Measurements from ENCODE around the gene SNRPE. TPM values are rescaled to one million over a fixed set of nuclear protein-coding genes. Genes with fewer than 3 reads are reported as not detected.

Gene SNRPE
- total RNA-seq, 1 experiment from 2014 or later = 288 TPM

- Histone ChIP-seq H4K20me1 (ENCODE audit: insufficient read depth) (no peaks in the 10 kb centered on the region), H3K4me2 (ENCODE audit: low read length) (no peak overlapping the region), H3K27ac (ENCODE audit: low read depth, low read length) (no peak overlapping the region), H3K4me3 (replicated peaks in 1 of 2; ENCODE audit: low read depth in 1 of 2, low read length in 2 of 2) (no peak overlapping the region), H3K9me2 (ENCODE audit: insufficient read depth) (no peaks in the 10 kb centered on the region), H3K4me1 (ENCODE audit: control insufficient read depth in 1 of 2, insufficient read depth in 2 of 2, low read length in 2 of 2) (no peaks in the 10 kb centered on the region), H2AFZ (ENCODE audit: low read depth, low read length, poor library complexity, severe bottlenecking) (no peak overlapping the region), H3K36me3 (ENCODE audit: control insufficient read depth in 1 of 2, insufficient read depth in 2 of 2, low read length in 2 of 2) (peaks cover 26 to 44% of the 10 kb centered on the region in 2 experiments), H3K27me3 (ENCODE audit: insufficient read depth, low read length) (no peaks in the 10 kb centered on the region), H3K9me3 (ENCODE audit: control insufficient read depth in 1 of 2, insufficient read depth in 1 of 2, low read depth in 1 of 2, low read length in 2 of 2) (no peaks in the 10 kb centered on the region), H3K79me2 (ENCODE audit: insufficient read depth, low read length) (peaks cover 18% of the 10 kb centered on the region), H3K9ac (ENCODE audit: low read length) (no peak overlapping the region)
- RAD21 ChIA-PET (ENCODE audit: low non-redundant PET in 1 of 2, low total read pairs in 2 of 2, uncharacterized antibody in 2 of 2, unreplicated experiment in 2 of 2) = interaction anchor here (1.0 to 1.9 kb wide), 7 partner anchors 209 to 260 kb away, joined by 4 to 14 read pairs (median 7); no protein-coding TSS in a partner anchor
- no TSS peak for BruUV-seq (replicated peaks)
- intact Hi-C loops (cut with micrococcal nuclease) = loop anchor here (1.0 to 5.0 kb wide), 2 partner anchors 201 to 256 kb away; partner anchors contain the start of gene SOX13
- peak; percentile 62 for DNase-seq (ENCODE audit: low read depth, low spot score)
- POLR2A ChIA-PET = interaction anchor here (0.6 to 2.4 kb wide), 5 partner anchors 52 to 279 kb away, joined by 3 to 14 read pairs (median 3); no protein-coding TSS in a partner anchor
- peak; percentile 86 for ATAC-seq
- peak; percentile 26 for TF ChIP-seq ZBTB33 (IDR thresholded peaks at IDR 0.05; ENCODE audit: extremely low read depth, insufficient replicate concordance, low read length)
- peak; percentile 99 for TF ChIP-seq RAD21 (IDR thresholded peaks at IDR 0.05; ENCODE audit: low read depth)
- no peak for TF ChIP-seq CEBPB (IDR thresholded peaks at IDR 0.05; ENCODE audit: low read depth)
- no peak for TF ChIP-seq SRF (IDR thresholded peaks at IDR 0.05; ENCODE audit: low read depth)
- TF ChIP-seq SIN3A (IDR thresholded peaks at IDR 0.05; ENCODE audit: low read depth) = no peak
- TF ChIP-seq, protein P1, sequence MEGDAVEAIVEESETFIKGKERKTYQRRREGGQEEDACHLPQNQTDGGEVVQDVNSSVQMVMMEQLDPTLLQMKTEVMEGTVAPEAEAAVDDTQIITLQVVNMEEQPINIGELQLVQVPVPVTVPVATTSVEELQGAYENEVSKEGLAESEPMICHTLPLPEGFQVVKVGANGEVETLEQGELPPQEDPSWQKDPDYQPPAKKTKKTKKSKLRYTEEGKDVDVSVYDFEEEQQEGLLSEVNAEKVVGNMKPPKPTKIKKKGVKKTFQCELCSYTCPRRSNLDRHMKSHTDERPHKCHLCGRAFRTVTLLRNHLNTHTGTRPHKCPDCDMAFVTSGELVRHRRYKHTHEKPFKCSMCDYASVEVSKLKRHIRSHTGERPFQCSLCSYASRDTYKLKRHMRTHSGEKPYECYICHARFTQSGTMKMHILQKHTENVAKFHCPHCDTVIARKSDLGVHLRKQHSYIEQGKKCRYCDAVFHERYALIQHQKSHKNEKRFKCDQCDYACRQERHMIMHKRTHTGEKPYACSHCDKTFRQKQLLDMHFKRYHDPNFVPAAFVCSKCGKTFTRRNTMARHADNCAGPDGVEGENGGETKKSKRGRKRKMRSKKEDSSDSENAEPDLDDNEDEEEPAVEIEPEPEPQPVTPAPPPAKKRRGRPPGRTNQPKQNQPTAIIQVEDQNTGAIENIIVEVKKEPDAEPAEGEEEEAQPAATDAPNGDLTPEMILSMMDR (IDR thresholded peaks at IDR 0.05 in 2 of 3, conservative IDR thresholded peaks at IDR 0.05 in 1 of 3; ENCODE audit: borderline replicate concordance in 1 of 3, insufficient read depth in 1 of 3, low read depth in 2 of 3, low read length in 2 of 3) = peak; percentile 84 to 98 (median 97)
- peak; percentile 35; the same call in 1 of the 2 replicates for TF ChIP-seq POLR2AphosphoS5 (IDR thresholded peaks at IDR 0.05; ENCODE audit: low read depth, low read length)
- TF ChIP-seq ZFX (IDR thresholded peaks at IDR 0.05) = no peak
- no peak for TF ChIP-seq SP1 (IDR thresholded peaks at IDR 0.05; ENCODE audit: low read depth)
- TF ChIP-seq REST (IDR thresholded peaks at IDR 0.05; ENCODE audit: low read depth) = no peak
- TF ChIP-seq JUND (IDR thresholded peaks at IDR 0.05) = no peak
- CTCF ChIA-PET = interaction anchor here (0.6 to 6.6 kb wide), 20 partner anchors 10 to 292 kb away, joined by 3 to 246 read pairs (median 4); partner anchors contain the start of gene SOX13
These were observed 9.9 kb downstream of the SNRPE start for GRCh38 chr1:203871114-203871880.
